Measurements from ENCODE around the gene LRRFIP1. TPM values are rescaled to one million over a fixed set of nuclear protein-coding genes. Genes with fewer than 3 reads are reported as not detected.

LRRFIP1 gene
- total RNA-seq, 2 experiments from 2014 or later = 158 to 164 TPM

- Mint-ChIP-seq H3K9me3 (no peaks in the 10 kb centered on the region), H3K27me3 (no peaks in the 10 kb centered on the region), H3K27ac (no peak overlapping the region), H3K4me1 (peaks cover 26% of the 10 kb centered on the region), H3K4me3 (no peak overlapping the region), H3K36me3 (peaks cover 3% of the 10 kb centered on the region)
- DNase-seq (no peak), ATAC-seq (ENCODE audit: low read depth) (no peak)
- POLR2A ChIA-PET = no interaction called here
These were observed 9.8 kb upstream of the LRRFIP1 start for GRCh38 chr2:237617587-237617982.

- Mint-ChIP-seq H3K36me3 (peaks cover 3% of the 10 kb centered on the region), H3K4me1 (peaks cover 26% of the 10 kb centered on the region), H3K9me3 (no peaks in the 10 kb centered on the region), H3K27me3 (peaks cover 5% of the 10 kb centered on the region), H3K27ac (no peak overlapping the region), H3K4me3 (no peak overlapping the region)
- ATAC-seq (ENCODE audit: low read depth) (no peak), DNase-seq (no peak)
- POLR2A ChIA-PET = no interaction called here
These were observed 8.9 kb upstream of the LRRFIP1 start for GRCh38 chr2:237618449-237618848.

GRCh38 chr2:237623428-237624403 lies 3.7 kb upstream of the LRRFIP1 start:
- peaks cover 42% of the 10 kb centered on the region for H3K27me3 Mint-ChIP-seq
- no peaks in the 10 kb centered on the region for H3K9me3 Mint-ChIP-seq
- H3K4me1 Mint-ChIP-seq = peaks cover 4% of the 10 kb centered on the region
- ATAC-seq (ENCODE audit: low read depth) (no peak), DNase-seq (no peak)
- no peak overlapping the region for H3K27ac Mint-ChIP-seq
- H3K36me3 Mint-ChIP-seq = no peaks in the 10 kb centered on the region
- no peak overlapping the region for H3K4me3 Mint-ChIP-seq
- POLR2A ChIA-PET = no interaction called here

GRCh38 chr2:237624565-237624964 lies 2.8 kb upstream of the LRRFIP1 start:
- no peak for ATAC-seq (ENCODE audit: low read depth)
- H3K27me3 Mint-ChIP-seq = peaks cover 46% of the 10 kb centered on the region
- POLR2A ChIA-PET = no interaction called here
- no peak for DNase-seq
- H3K36me3 Mint-ChIP-seq = no peaks in the 10 kb centered on the region
- no peak overlapping the region for H3K4me3 Mint-ChIP-seq
- H3K9me3 Mint-ChIP-seq = no peaks in the 10 kb centered on the region
- H3K4me1 Mint-ChIP-seq = peaks cover 4% of the 10 kb centered on the region
- no peak overlapping the region for H3K27ac Mint-ChIP-seq

GRCh38 chr2:237625216-237625705 lies 2.1 kb upstream of the LRRFIP1 start:
- no peak overlapping the region for H3K27ac Mint-ChIP-seq
- H3K27me3 Mint-ChIP-seq = peaks cover 53% of the 10 kb centered on the region
- H3K36me3 Mint-ChIP-seq = no peaks in the 10 kb centered on the region
- peaks cover 5% of the 10 kb centered on the region for H3K4me1 Mint-ChIP-seq
- no peak for DNase-seq
- POLR2A ChIA-PET = no interaction called here
- ATAC-seq (ENCODE audit: low read depth) = no peak
- H3K9me3 Mint-ChIP-seq = no peaks in the 10 kb centered on the region
- H3K4me3 Mint-ChIP-seq = no peak overlapping the region

- Mint-ChIP-seq H3K27ac (no peak overlapping the region), H3K4me3 (no peak overlapping the region), H3K27me3 (peaks cover 54% of the 10 kb centered on the region), H3K9me3 (no peaks in the 10 kb centered on the region), H3K4me1 (peaks cover 7% of the 10 kb centered on the region), H3K36me3 (no peaks in the 10 kb centered on the region)
- POLR2A ChIA-PET = no interaction called here
- ATAC-seq (ENCODE audit: low read depth) = no peak
- DNase-seq = no peak
These were observed 1.6 kb upstream of the LRRFIP1 start for GRCh38 chr2:237625777-237626176.

- peaks cover 7% of the 10 kb centered on the region for H3K4me1 Mint-ChIP-seq
- no peaks in the 10 kb centered on the region for H3K9me3 Mint-ChIP-seq
- H3K36me3 Mint-ChIP-seq = no peaks in the 10 kb centered on the region
- no peak overlapping the region for H3K27ac Mint-ChIP-seq
- peak overlapping the region; percentile 65 for H3K4me3 Mint-ChIP-seq
- H3K27me3 Mint-ChIP-seq = peaks cover 54% of the 10 kb centered on the region
- ATAC-seq (ENCODE audit: low read depth) = no peak
- DNase-seq = no peak
- POLR2A ChIA-PET = no interaction called here
These were observed 460 bp upstream of the LRRFIP1 start for GRCh38 chr2:237626813-237627440.

GRCh38 chr2:237628247-237629187 lies 1.1 kb downstream of the LRRFIP1 start:
- Mint-ChIP-seq H3K4me1 (peaks cover 7% of the 10 kb centered on the region), H3K4me3 (peak overlapping the region; percentile 76), H3K36me3 (no peaks in the 10 kb centered on the region), H3K27ac (no peak overlapping the region), H3K27me3 (peaks cover 52% of the 10 kb centered on the region), H3K9me3 (no peaks in the 10 kb centered on the region)
- no peak for ATAC-seq (ENCODE audit: low read depth)
- POLR2A ChIA-PET = no interaction called here
- no peak for DNase-seq

- no peak overlapping the region for H3K4me3 Mint-ChIP-seq
- H3K27ac Mint-ChIP-seq = no peak overlapping the region
- DNase-seq (no peak), ATAC-seq (ENCODE audit: low read depth) (no peak)
- H3K36me3 Mint-ChIP-seq = no peaks in the 10 kb centered on the region
- POLR2A ChIA-PET = no interaction called here
- peaks cover 51% of the 10 kb centered on the region for H3K27me3 Mint-ChIP-seq
- no peaks in the 10 kb centered on the region for H3K9me3 Mint-ChIP-seq
- peaks cover 7% of the 10 kb centered on the region for H3K4me1 Mint-ChIP-seq
These were observed 1.8 kb downstream of the LRRFIP1 start for GRCh38 chr2:237629188-237629534.

- Mint-ChIP-seq H3K27ac (no peak overlapping the region), H3K4me1 (peaks cover 7% of the 10 kb centered on the region), H3K36me3 (no peaks in the 10 kb centered on the region), H3K4me3 (no peak overlapping the region), H3K9me3 (no peaks in the 10 kb centered on the region), H3K27me3 (peaks cover 48% of the 10 kb centered on the region)
- DNase-seq = no peak
- POLR2A ChIA-PET = no interaction called here
- ATAC-seq (ENCODE audit: low read depth) = no peak
These were observed 2.4 kb downstream of the LRRFIP1 start for GRCh38 chr2:237629739-237630138.

GRCh38 chr2:237630216-237631000 lies 3.0 kb downstream of the LRRFIP1 start:
- Mint-ChIP-seq H3K9me3 (no peaks in the 10 kb centered on the region), H3K27me3 (peaks cover 41% of the 10 kb centered on the region), H3K4me1 (peaks cover 7% of the 10 kb centered on the region), H3K4me3 (no peak overlapping the region), H3K27ac (no peak overlapping the region), H3K36me3 (peaks cover 2% of the 10 kb centered on the region)
- no peak for DNase-seq
- no peak for ATAC-seq (ENCODE audit: low read depth)
- POLR2A ChIA-PET = no interaction called here

- no peak overlapping the region for H3K4me3 Mint-ChIP-seq
- H3K4me1 Mint-ChIP-seq = peaks cover 7% of the 10 kb centered on the region
- H3K36me3 Mint-ChIP-seq = peaks cover 3% of the 10 kb centered on the region
- POLR2A ChIA-PET = no interaction called here
- peaks cover under 1% of the 10 kb centered on the region for H3K9me3 Mint-ChIP-seq
- no peak for ATAC-seq (ENCODE audit: low read depth)
- H3K27me3 Mint-ChIP-seq = peaks cover 36% of the 10 kb centered on the region
- H3K27ac Mint-ChIP-seq = no peak overlapping the region
- DNase-seq = no peak
These were observed 3.8 kb downstream of the LRRFIP1 start for GRCh38 chr2:237631007-237631785.
